SH-SY5Y (cell line): ENCODE data around the gene LONRF2.

ENCODE experiments used
- GATA2 ChIP-seq: IDR thresholded peaks from 2 replicates; pipeline ENCODE4 v1.6.1; 2011; ENCODE audit warnings: mild to moderate bottlenecking, low read depth, low read length
- GATA3 ChIP-seq: IDR thresholded peaks from 2 replicates; pipeline ENCODE4 v1.6.1; 2011; ENCODE audit warnings: low read depth, mild to moderate bottlenecking, low read length, moderate library complexity

LONRF2 gene

GRCh38 chr2:100286318-100286717 is 36.0 kb downstream of the LONRF2 start:
- no peak for TF ChIP-seq GATA2
- TF ChIP-seq GATA3 = no peak

DNA sequence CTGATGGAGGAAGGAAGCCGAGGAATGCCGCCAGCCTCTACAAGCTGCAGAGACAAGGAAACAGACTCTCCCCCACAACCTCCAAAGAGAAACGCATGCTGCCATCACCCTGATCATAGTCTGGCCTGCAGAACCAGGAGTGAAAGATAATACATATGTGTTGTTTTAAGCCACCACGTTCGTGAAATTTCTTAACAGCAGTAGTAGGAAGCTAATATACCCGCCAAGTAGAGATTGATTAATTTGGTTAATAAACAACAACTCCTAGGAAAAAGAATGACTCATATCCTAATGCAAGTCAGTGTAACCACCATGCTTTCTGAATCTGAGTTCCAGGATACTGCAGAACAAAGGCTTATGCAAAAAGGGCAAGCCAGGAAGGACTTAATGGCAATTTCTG is 36.6 kb downstream of the LONRF2 start:
- TF ChIP-seq GATA3 = no peak
- no peak for TF ChIP-seq GATA2

DNA sequence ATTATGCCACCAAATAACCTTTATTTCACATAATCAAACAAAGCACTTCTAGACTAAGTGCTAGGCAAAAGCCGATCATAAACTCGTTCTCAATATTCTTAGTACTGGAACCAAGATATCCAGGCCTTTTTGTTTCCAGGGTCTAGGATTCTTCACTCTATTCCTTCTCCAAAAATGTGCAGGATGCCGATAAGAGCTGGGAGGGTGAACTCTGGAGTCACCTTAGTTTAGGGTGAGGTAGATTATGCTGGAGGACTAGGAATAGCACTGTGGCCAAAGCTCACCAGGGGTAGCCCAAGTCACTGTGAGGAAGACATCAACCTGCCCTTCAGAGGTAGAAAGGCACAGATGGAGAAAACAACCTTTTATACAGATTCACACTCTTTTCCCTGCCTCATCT is 37.3 kb downstream of the LONRF2 start:
- TF ChIP-seq GATA3 (no peak), GATA2 (no peak)

DNA sequence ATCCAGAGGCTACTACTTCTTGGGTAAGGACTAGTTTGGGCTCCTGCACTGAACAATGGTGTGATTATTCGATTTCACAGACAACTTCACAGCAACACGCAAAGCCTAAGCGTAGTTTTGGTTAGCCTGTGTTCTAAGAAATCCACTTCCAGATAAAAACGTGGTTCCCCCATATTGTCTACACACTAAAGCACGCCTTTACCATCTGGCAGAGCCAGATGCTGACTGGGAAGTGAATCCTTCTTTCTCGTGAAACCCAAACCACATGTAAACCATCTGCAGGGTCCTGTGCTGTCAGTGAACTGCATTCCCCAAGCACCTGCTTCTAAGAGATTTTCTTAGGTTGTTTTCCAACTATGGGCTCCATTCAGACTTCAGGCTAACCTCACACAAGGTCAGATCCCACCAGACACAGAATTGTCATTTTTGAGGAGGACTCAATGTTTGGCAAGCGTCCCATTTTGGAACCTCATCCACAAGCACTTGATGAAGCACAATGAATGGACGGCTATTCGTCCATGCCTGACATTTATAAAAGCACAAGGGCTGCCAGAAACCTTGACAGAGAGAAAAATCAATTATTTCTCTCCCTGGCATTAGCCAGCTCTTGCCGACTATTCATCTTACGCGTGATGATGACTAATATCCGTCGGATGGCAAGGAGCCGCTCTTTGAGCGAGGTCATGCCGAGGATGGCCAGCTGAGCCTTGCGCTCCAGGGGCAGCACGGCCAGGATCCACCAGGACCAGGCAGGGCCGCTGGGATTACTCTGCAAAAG is 38.4 kb downstream of the LONRF2 start:
- TF ChIP-seq GATA2 (no peak), GATA3 (no peak)

DNA sequence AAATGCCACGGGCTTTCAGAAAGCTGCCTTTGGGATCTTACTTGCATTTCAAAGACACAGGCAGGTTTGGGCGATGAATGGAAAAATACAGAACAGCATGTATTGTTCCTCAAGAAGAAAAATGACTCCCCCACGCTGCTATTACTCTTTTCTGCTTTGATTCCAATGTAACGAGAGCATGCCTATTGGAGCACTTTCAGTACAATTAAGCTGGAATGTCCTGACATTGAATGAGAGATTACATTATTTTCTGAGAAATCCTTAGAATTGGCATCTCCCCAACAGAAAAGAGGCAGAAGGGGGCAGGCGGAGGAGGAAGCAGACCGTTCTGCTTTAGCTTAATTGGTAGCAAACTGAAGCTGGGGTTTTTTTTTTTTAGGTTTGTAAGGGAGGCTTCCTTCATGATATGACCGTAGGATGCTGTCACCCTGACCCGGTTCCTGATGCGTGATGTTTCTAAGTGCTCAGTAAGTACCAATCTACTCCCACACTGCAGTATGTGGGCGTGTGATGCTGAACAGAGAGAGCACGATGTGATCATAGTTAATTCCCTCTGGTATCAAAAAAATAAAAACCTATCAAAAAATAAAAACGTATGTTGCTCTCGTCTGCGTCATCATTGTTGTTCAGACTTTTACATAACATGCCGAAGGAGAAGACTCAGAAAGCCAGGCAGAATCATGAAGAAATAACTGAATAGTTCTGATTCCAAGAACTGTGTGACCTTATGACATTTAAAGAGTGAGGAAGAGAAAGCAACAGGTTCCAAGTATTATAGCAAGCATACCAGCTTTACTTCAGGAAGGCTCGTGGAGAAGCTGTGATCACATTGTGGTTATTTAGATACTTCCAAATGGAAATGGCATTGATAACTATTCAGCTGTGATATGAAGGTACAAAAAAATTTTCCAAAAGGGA is 40.5 kb downstream of the LONRF2 start:
- TF ChIP-seq GATA3 (no peak), GATA2 (no peak)

GRCh38 chr2:100279586-100280534 is 42.4 kb downstream of the LONRF2 start:
- TF ChIP-seq GATA3 = no peak
- TF ChIP-seq GATA2 = no peak

GRCh38 chr2:100278986-100279385 is 43.3 kb downstream of the LONRF2 start:
- TF ChIP-seq GATA3 = no peak
- TF ChIP-seq GATA2 = no peak

DNA sequence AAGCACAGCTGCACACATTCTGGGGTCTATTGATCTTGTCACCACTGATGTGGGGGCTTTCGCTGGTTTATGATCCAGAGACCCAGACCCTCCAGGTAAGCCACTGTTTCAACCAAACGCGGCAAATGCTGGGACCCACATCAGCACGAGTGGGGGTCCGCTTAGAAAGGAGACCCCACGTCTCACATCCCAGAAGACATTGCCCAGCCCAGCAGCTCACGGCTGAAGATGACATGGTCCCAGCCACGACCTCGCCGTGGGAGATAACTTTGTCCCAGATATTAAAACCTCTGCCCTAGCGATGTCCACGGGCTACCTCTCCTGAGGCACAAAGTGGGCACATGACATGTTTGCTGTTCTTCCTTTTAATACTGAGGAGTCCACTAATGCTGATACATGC is 43.8 kb downstream of the LONRF2 start:
- no peak for TF ChIP-seq GATA2
- no peak for TF ChIP-seq GATA3

GRCh38 chr2:100277540-100278207 is 44.6 kb downstream of the LONRF2 start:
- no peak for TF ChIP-seq GATA3
- TF ChIP-seq GATA2 = no peak

DNA sequence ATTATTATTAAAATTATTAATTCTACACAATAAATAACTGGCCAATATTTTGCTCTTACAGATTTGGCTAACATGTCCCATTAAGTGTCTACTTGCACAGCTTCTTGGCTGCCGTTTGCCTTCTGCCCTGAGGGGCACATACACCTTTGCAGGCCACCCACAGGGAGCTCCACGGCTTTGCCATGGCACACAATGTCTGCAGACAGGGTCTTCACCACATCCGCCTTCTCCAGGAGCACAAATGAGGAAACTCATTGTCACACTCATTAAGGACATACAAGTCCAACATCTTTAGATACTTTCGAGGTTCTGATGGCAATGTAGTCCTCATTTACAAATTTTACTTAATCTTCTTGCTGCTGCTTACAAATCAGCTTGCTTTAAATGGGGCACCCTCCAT is 45.6 kb downstream of the LONRF2 start:
- no peak for TF ChIP-seq GATA3
- no peak for TF ChIP-seq GATA2

DNA sequence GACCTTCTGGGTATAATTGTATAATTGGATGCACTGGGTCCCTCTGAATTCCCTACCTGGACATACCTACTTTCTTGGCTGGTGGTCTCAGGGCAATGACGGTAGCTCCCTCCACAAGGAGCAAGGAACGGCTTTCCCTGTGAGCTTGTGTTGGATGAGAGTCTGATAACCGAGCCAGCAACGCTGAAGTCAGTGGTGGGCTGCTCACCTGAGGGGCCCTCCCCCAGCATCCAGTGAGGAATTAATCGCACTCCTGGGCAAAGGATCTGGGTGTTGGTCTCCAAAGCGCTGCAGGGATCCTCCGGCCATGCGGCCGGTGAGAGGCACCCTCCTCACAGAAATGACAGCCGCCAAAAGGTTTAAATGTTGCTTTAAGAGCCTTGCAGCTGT is 47.1 kb downstream of the LONRF2 start:
- no peak for TF ChIP-seq GATA2
- TF ChIP-seq GATA3 = no peak

GRCh38 chr2:100274566-100275199 is 47.6 kb downstream of the LONRF2 start:
- no peak for TF ChIP-seq GATA3
- TF ChIP-seq GATA2 = no peak

DNA sequence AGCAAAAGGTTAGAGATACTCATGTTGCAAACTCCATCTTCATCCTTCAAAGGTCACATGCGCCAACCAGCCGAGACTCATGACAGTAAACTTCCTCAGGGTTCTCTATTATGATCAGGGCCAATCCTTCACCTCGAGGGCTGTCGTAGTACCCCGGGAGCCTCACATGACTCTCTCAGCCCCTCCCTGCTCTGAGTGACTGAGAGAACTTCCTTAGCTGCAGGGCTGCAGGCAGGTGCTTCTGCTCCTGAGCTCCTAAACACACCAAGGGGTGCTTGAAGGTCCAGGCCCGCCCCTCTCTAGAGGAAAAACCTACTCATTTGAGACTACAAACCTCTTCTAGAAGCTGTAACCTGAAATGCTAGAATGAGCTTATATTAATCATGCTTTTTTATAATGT is 48.2 kb downstream of the LONRF2 start:
- TF ChIP-seq GATA2 (no peak), GATA3 (no peak)

DNA sequence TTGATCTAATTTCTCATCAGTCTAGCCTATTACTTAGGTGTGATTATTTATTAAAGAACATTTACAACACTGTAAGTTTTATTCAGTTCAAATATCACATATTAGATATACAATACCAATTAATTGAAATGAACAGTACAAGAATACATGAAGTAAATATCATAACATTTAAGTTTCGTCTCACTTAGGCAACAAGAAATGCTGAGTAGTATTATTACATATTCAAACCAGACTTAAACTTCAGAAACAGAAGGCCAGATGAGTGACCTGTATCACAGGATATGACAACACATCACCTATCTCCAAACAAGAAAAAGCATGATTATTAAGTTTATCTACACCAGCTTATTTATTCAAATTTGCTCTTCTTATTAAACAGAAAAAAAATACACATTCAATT is 48.9 kb downstream of the LONRF2 start:
- no peak for TF ChIP-seq GATA3
- no peak for TF ChIP-seq GATA2
